ENCODE measurements around the gene CHST8.

CHST8 gene

DNA sequence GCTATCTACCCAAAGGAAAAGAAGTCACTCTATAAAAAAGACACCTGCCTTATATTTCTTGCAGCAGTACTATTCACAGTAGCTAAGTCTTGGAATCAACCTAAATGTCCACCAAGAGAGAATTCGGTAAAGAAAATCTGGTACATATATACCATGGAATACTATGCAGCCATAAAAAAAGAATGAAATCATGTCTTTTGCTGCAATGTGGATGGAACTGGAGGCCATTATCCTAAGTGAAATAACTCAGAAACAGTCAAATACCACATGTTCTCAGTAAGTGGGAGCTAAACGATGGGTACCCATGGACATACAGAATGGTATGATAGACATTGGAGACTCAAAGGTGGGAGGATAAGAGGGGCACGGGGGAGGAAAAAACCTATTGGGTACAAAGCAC lies 92.4 kb downstream of the CHST8 start:
- DNase-seq (ENCODE audit: low read depth): no peak

DNA sequence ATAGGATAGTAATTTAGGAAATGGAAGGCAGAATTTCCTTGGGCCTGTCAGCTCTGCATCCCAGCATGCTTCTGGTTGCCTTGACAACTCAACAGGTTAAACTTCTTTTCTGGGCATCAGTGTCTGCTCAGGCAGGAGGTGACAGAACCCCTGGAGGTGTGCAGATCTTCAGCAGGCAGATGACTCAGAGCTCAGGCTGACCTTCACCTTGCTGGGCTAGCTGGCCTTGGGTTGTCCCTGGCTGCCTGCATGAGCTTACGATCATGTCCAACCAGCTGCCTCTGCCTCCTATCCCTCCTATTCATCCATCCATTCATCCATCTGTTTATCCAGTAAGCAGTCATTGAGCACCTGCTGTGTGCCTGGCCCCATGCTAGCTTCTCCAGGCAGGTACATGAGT lies 93.7 kb downstream of the CHST8 start:
- DNase-seq (ENCODE audit: low read depth): no peak

DNA sequence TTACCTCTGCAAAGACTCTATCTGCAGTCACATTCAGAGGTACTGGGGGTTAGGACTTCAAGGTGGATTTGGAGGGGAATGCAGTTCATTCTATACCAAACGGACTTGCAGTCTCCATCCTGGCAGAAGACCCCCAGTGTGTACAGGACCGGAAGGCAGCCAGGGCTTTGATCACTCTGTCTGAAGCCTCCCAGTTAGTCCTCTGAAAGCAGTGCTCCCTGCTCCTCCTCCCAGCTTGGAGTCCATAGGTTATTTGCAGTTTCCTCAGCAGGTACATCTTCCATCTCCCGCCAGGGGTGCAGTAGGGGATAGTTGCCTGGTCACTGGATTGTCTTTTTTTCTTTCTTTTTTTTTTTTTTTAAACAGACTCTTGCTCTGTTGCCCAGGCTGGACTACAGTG lies 96.1 kb downstream of the CHST8 start:
- no peak for DNase-seq (ENCODE audit: low read depth)

DNA sequence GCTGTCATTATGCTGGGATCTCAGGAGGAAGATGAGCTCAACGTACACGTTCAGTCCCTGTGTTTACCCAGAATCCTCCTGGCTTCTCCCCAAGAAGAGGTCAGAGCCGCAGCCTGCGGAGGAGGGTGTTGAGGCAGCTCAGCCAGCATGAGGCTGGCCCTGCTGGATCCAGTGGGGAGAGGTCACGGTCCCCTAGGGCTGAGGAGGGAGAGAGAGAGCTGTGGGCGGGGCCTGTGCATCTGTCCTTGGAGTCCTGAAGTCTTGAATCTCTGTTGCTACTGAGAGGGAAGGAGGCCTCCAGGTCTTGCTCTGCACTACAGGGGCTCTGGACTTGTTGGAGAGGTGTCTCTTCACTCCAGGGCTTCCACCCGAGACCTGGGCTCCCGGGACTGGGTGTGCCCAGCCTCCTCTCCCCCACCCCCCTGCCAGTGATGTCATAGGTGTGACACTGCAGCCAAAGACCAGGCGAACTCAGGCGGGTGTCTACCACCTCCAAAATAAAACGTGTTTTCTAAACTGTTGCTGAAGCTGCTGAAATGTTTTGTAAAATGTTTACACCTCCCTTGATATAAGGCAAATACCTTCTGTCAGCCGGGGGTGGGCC lies 97.0 kb downstream of the CHST8 start:
- DNase-seq (ENCODE audit: low read depth): no peak

DNA sequence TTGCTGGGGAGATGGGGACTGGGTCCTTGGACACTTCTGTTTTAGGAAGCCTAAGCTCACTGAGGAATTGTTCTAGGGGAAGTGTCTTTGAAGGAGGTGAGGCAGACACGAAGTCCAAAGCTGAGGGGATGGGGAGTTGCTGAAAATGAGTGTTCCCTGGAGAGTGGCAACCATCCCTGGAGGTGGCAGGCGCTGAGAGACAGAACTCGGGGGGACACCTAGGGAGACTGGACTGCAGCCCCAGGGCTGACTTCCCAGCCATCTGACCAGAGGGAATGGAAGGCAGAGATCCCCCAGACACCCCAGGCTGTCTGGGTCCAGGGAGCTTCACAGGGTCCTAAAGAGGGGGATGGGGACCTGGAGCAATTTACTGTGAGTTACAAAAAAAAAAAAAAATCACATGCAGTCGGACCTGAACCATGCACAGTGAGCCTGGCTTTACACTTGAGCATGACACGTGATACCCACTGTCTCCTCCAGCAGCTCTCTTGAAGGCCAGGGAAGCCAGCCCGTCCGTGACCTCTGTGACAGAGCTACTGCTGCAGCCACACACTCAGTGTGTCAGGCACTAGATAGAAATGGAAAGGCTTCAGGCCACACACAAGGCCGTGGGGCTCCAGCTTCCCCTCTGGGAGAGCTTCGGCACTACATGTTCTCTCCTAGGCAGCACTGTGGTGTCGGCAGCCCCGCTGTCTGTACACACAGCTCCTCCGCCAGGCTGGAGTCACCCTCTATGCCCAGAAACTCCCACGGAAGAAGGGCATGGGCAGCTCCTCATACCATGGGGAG lies 97.8 kb downstream of the CHST8 start:
- no peak for DNase-seq (ENCODE audit: low read depth)

DNA sequence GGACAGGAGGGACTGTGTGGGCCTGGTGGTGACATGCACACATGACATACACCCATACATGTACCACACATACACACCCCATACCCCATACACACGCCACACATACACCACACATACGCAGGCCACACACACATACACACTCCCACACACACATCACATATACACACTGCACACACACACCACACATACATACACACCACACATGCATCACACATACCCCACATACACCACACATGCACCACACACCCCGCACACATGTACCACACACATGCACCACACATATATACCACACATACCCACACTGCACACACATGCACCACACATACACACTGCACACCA lies 98.4 kb downstream of the CHST8 start:
- no peak for DNase-seq (ENCODE audit: low read depth)

DNA sequence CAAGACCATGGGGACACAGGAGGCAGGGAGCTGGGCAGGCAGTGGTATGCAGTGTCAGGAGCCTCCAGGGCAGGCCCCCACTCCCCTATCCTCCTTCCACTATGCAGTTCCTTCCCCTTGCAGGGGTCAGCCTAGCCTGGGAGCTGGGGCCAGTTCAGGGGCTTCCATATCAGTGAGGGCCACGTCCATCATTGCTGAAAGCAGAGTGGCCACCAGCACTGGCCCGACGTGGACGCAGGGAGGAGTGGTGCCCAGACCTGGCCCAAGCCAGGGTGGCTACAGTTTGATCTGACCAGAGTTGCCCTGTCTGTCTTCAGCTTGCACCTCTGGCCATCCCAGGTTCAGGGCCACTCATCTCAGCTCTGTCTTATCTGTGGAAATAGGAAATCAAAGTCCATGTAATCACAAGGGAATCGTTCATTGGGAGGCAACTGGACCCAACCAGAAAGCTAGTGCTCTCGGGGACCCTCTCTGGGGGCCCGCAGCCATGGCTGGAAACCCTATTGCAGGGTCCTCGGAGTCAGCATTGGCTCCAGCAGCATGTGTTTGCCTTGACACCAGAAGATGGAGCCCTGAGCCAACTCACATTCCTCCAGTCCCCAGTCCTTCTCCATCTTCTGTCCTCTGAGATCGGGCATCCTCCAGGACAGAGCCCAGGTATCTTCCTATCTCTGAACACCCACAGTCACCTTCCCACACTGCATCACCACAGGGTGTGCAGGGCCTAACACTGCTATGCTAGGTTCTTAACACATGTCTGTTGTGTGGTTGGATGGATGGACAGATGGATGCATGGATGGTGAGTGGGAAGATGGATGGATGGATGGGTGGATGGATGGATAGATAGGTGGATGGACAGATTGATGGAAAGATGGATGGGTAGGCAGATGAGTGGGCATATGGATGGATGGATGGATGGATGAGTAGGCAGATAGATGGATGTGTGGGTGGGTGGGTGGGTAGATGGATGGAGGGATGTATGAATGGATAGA lies 99.2 kb downstream of the CHST8 start:
- no peak for DNase-seq (ENCODE audit: low read depth)

DNA sequence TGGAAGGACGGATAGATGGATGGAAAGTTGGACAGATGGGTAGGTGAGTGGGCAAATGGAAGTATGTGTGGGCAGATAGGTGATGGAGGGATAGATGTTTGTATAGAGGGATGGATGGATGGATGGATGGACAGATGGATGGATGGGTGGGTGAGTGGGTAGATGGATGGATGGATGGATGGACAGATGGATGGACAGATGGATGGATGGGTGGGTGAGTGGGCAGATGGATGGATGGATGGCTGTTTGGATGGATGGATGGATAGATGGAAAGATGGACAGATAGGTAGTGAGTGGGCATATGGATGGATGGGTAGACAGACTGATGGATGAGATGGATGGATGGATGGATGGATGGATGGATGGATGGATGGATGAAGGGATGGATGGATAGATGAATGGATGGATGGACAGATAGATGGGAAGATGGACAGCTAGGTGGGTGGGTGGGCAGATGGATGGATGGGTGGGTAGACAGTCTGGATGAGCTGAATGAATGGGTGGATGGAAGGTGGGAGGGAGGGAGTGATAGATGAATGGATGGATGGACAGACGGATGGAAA lies 100.1 kb downstream of the CHST8 start:
- no peak for DNase-seq (ENCODE audit: low read depth)

DNA sequence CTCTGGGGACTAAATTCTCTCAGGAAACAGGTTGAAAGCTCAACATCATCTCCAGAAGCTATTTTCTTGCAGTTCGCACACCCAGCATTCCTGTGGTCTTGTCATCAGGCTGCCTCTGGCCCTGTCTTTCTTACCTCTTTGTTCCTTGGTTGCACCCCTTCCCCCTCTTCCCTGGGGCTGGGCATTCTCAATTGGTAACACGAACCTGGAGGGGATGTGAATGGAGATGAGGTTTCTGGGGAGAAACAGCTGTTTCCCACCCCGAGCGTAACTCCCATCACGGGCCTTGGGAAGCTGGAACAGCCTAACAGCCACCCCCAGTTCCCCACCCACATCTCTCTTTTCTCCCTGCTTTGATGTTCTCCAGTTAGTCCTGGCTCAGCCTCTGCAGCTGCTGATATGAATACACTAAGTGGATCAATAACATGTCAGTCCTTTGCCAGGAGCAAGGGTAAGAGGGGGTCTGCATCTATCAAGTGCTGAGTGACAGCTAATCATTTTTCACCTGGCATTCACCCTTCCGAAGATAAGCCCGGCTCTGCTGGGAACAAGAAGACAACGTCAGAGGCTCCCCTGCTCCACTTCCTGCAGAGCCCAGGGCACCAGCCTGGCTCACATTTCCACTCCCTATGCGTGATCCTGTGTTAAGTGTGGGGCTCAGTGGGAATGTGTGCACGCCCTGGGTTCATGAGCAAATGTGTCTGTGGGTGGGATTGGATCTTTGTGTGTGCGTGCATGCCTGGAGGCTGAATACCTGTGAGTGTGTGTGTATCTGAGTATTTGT lies 100.9 kb downstream of the CHST8 start:
- no peak for DNase-seq (ENCODE audit: low read depth)

DNA sequence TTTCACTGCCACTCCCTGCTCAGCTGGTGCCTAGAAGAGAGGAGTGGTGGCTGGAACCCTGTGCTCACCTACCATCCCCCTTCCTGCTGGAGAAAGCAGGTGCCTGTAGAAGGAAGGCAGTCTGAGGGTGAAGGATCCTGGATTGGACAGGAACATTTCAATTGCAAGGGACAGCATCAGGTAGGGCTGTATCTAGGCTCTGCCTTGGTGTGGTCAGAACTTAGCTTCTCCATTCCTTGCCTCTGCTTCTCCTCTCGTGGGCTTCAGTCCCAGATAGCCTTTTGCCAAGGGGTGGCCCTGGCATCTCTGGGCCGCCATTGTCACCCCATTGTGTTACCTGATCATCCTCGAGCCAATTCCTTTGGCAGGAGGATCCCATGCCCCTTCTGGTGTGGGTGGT lies 101.8 kb downstream of the CHST8 start:
- no peak for DNase-seq (ENCODE audit: low read depth)

DNA sequence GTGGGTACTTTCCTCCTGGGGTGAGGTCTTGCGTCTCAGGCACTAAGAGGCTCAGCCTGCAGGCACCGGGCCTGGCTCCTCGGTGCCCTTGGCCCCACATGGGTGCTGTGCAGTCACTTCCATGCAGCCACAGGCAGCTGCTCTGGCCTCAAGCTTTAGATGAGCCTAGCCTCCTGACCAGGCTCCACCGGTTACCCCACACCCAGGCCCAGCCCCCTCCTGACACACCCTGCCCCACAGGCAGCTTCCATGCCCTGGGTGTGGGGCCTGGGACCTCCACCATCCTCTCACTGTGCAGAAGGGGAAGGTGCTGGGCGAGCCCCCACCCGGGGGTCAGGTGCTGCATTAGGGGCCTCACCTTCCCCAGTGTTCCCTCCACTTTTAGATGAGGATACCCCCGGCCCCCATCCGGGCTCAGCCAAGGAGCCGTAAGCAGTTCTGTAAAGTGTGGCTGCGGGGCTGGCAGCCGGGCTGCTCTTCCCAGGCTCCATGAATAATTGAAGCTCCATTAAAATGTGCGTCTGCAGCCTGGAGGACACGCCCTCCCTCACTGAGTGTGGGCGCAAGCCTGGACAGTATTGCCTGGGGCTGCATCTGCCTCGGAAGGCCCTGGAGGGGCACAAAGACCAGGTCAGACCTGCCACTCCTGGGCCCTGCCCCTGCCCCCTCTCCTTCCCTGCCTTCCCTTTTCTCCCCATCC lies 102.4 kb downstream of the CHST8 start:
- no peak for DNase-seq (ENCODE audit: low read depth)

DNA sequence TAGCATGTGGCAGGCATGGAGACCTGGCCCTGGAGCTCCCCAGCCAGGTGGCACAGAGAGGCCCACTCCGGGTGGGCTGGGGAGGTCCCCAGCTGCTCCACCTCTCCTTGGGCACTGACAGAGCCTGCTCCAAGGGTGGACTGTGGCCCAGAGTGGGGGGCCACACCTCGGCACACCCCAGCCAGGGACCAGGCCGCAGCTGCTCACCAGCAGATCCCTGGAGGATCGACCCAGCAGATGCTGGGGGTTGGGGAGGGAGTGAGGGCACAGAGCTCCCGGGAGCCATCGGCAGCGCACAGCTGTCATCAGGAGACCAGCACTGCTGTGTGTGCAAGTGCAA lies 102.9 kb downstream of the CHST8 start:
- no peak for DNase-seq (ENCODE audit: low read depth)

DNA sequence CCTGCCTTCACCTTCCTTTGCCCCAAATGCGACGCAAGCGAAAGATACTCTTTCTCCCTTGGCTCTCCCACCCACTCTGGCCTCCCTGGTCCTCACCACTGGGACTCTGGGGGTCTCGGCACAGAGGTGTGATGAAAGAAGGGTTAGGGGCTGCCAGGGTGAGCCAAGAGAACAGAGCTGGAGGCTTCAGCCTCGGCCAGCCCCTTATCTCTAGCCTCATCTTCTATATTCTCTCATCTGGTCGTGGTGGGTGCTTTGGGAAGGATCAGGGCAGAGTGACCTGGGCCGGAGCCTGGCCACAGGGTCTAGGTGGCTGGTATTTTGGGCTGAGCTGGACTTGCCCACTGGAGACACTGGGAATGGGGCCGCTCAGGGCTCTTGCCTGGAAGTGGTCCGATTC lies 103.8 kb downstream of the CHST8 start:
- DNase-seq (ENCODE audit: low read depth): no peak

DNA sequence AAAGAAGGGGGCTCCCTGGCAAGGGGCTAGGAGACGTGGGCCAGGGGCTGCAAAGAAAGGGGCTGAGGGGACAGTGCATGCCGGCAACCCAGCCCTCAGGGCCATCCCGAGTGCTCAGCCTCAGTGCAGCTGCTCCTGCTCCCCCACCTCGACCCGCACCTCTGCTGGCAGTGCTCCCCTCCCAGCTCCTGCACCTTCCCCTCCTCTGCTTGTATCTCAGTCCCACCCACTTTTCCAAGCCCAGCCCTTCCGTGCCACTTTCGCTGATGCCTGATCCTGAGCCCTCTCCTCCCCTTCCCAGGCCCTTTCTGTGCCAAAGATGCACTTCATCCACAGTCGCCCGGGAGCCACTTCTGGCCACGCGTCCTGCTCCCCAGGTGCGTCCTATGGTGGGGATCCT lies 105.0 kb downstream of the CHST8 start:
- no peak for DNase-seq (ENCODE audit: low read depth)

DNA sequence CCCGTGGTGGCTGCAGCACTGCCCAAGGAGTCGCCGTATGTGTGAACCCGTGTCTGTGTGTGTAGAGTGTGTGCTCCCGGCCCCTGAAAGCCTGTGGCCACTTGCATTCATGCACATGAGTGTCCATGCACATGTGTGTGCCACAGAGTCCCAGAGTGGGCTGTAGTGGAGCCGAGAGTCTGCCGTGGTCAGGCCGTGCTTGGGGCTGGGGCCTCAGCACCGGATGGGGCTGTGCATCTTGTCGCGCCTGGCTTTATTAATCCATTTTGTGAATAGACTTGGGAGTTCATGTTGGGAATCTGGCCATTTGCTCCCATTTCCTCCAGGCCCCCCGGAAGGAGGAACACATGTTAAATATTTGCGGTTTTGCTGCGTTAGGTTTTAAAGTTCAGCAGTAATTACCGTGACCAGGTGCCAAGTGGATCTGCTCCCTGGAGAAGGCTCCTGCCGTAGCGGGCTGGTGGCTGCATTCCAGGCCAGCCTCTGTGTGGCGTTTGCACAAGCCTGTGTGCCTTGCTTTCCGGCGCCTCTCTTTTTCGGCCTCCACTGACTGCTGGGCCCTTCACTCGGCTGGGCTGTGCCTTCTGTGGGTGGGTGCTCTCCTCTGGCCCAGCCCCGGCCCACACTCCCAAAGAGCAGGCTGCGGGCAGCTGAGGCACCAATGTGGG lies 105.7 kb downstream of the CHST8 start:
- no peak for DNase-seq (ENCODE audit: low read depth)

DNA sequence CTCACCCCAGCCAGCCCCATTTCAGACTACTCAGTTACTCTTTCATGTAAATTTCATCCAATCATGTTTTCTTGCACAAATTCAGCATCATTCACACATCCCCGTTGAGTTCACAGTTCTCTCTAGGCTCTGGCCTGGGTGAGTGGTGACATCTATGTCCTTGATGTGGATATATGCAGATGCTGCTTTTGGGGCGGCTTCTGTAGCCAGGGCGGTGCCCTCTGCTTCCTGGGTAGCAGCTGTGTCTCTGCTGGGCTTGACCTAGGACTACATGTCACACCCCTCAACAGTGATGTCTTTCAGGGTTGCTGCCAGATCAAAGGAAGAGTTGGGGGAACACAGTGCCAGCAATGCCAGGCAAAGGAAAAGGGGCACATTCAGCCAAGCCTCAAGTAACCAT lies 106.4 kb downstream of the CHST8 start:
- DNase-seq (ENCODE audit: low read depth): no peak

DNA sequence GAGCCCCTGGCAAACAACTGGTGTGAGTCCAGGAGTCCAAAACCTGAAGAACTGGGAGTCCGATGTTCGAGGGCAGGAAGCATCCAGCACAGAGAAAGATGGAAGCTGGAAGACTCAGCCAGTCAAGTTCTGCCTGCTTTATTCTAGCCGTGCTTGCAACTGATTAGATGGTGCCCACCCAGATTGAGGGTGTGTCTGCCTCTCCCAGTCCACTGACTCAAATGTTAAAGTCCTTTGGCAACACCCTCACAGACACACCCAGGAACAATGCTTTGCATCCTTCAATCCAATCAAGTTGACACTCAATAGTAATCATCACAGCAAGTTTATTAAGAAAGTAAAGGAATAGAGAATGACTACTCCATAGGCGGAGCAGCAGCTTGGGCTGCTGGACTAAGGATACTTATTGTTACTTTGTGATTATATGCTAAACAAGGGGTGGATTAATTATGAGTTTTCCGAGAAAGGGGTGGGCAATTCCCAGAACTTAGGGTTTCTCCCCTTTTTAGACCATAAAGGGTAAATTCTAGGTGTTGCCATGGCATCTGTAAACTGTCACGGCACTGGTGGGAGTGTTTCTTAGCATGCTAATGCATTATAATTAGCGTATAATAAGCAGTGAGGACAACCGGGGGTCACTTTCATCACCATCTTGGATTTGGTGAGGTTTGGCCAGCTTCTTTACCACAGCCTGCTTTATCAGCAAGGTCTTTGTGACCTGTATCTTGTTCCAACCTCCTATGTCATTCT lies 109.3 kb downstream of the CHST8 start:
- DNase-seq (ENCODE audit: low read depth): no peak

DNA sequence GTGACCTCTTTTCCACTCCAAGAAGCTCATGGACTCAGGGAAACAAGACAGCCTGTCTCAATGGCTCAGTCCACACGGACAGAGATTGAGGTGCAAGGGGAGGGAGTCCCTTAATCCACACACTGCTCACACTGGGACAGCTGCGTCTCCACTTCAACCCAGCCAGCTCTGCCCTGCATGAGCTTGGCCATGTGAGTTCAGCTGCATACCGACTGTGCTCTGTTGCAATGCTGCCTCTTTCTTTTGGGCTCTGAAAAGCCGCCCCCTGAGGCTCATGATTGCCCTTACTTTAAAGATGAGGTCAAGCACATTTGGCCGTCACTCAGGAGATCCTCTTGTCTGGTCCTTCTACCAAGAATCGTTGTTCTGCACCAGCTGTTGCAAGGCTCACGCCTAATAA lies 110.1 kb downstream of the CHST8 start:
- DNase-seq (ENCODE audit: low read depth): no peak

DNA sequence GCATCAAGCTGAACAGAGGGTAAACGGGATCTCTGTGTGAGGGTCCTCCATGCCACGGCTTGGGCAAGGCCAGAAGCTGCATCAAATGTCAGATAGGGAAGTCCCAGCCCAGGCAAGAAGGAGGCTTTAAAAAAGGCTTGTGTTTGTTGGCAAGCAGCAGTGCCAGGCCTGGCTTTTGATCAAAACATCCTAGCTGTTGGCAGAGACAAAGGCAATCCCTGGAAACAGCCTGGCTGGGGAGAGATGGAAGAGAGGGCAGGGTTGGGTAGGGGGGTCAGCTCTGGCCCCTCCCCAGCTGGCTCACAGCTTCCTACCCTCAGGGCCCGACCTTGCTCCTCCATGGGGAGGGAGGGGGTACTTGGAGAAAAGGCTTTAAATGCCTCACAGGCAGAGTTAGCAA lies 113.2 kb downstream of the CHST8 start:
- no peak for DNase-seq (ENCODE audit: low read depth)

DNA sequence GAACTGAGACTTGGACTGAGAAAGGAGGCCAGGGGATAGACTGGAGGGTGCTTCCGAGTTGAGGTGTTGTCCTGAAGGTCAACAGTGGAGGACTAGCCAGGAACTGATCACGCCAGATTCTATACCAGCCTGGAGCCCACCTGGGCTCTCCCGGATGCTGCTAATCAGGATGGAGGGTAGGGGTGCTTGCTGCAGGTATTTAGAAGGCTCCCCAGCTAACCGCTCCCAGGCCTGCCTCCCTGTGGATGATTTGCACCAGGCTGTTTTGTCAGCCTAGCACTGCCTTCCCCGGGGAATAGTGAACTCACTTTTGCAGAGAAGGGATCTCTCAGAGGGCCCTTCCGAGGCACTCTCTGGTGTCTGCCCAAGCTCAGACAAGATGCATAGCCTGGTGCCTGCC lies 114.4 kb downstream of the CHST8 start:
- no peak for DNase-seq (ENCODE audit: low read depth)
